ENCODE results near the gene CALD1.

CALD1 gene

GRCh38 chr7:134907639-134908038 is 128.2 kb downstream of the CALD1 start:
- Histone ChIP-seq H3K27me3 (ENCODE audit: insufficient read depth, low read length) (no peaks in the 10 kb centered on the region), H2AFZ (ENCODE audit: low read length) (no peak overlapping the region), H3K36me3 (ENCODE audit: insufficient read depth, low read length) (no peaks in the 10 kb centered on the region), H3K9me2 (ENCODE audit: low read depth, low read length) (no peaks in the 10 kb centered on the region), H3K4me3 (ENCODE audit: low read depth, low read length, poor library complexity, severe bottlenecking) (no peak overlapping the region), H3K4me2 (ENCODE audit: low read length) (no peak overlapping the region), H3F3A (ENCODE audit: insufficient read depth, low read length) (no peaks in the 10 kb centered on the region), H3K79me2 (ENCODE audit: insufficient read depth, low read length) (no peaks in the 10 kb centered on the region), H3K9ac (ENCODE audit: low read length) (no peak overlapping the region), H3K9me3 (ENCODE audit: low read length) (no peaks in the 10 kb centered on the region), H3K4me1 (ENCODE audit: insufficient read depth, low read length, severe bottlenecking) (no peaks in the 10 kb centered on the region), H3K27ac (ENCODE audit: low read depth, low read length, poor library complexity, severe bottlenecking) (no peak overlapping the region), H4K20me1 (ENCODE audit: insufficient read depth, low read length) (no peaks in the 10 kb centered on the region)
- TF ChIP-seq, protein P1, sequence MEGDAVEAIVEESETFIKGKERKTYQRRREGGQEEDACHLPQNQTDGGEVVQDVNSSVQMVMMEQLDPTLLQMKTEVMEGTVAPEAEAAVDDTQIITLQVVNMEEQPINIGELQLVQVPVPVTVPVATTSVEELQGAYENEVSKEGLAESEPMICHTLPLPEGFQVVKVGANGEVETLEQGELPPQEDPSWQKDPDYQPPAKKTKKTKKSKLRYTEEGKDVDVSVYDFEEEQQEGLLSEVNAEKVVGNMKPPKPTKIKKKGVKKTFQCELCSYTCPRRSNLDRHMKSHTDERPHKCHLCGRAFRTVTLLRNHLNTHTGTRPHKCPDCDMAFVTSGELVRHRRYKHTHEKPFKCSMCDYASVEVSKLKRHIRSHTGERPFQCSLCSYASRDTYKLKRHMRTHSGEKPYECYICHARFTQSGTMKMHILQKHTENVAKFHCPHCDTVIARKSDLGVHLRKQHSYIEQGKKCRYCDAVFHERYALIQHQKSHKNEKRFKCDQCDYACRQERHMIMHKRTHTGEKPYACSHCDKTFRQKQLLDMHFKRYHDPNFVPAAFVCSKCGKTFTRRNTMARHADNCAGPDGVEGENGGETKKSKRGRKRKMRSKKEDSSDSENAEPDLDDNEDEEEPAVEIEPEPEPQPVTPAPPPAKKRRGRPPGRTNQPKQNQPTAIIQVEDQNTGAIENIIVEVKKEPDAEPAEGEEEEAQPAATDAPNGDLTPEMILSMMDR (IDR thresholded peaks at IDR 0.05; ENCODE audit: low read length) = no peak
- TF ChIP-seq EZH2 (IDR thresholded peaks at IDR 0.05; ENCODE audit: borderline replicate concordance, low read length) = no peak

DNA sequence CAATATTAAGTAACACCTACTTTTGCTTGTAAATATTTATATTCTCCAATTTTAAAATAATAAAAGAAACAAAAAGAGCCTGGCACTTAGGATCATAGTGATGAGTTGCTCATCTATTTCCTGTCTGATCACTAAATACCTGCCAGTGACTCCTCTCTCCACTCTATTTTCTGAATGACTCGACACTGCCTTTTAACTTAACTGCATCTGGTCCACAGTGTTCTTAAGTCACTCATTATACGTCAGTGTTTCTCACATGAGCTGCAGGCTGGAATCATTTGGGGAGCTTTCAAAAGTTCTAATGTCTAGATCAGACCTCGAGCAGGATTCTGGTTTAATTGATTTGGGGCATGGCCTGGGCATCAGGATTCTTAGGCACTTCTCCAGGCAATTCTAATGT is 128.9 kb downstream of the CALD1 start:
- Histone ChIP-seq H3K9ac (ENCODE audit: low read length) (no peak overlapping the region), H3K27ac (ENCODE audit: low read depth, low read length, poor library complexity, severe bottlenecking) (no peak overlapping the region), H3F3A (ENCODE audit: insufficient read depth, low read length) (no peaks in the 10 kb centered on the region), H3K4me1 (ENCODE audit: insufficient read depth, low read length, severe bottlenecking) (no peaks in the 10 kb centered on the region), H4K20me1 (ENCODE audit: insufficient read depth, low read length) (no peaks in the 10 kb centered on the region), H2AFZ (ENCODE audit: low read length) (no peak overlapping the region), H3K79me2 (ENCODE audit: insufficient read depth, low read length) (no peaks in the 10 kb centered on the region), H3K9me3 (ENCODE audit: low read length) (no peaks in the 10 kb centered on the region), H3K4me3 (ENCODE audit: low read depth, low read length, poor library complexity, severe bottlenecking) (no peak overlapping the region), H3K27me3 (ENCODE audit: insufficient read depth, low read length) (no peaks in the 10 kb centered on the region), H3K9me2 (ENCODE audit: low read depth, low read length) (no peaks in the 10 kb centered on the region), H3K36me3 (ENCODE audit: insufficient read depth, low read length) (no peaks in the 10 kb centered on the region), H3K4me2 (ENCODE audit: low read length) (no peak overlapping the region)
- TF ChIP-seq, protein P1 (IDR thresholded peaks at IDR 0.05; ENCODE audit: low read length) = no peak
- no peak for TF ChIP-seq EZH2 (IDR thresholded peaks at IDR 0.05; ENCODE audit: borderline replicate concordance, low read length)

- Histone ChIP-seq H3K4me2 (ENCODE audit: low read length) (no peak overlapping the region), H3K36me3 (ENCODE audit: insufficient read depth, low read length) (no peaks in the 10 kb centered on the region), H3K4me1 (ENCODE audit: insufficient read depth, low read length, severe bottlenecking) (no peaks in the 10 kb centered on the region), H3K4me3 (ENCODE audit: low read depth, low read length, poor library complexity, severe bottlenecking) (no peak overlapping the region), H4K20me1 (ENCODE audit: insufficient read depth, low read length) (no peaks in the 10 kb centered on the region), H3K27ac (ENCODE audit: low read depth, low read length, poor library complexity, severe bottlenecking) (no peak overlapping the region), H2AFZ (ENCODE audit: low read length) (no peak overlapping the region), H3F3A (ENCODE audit: insufficient read depth, low read length) (no peaks in the 10 kb centered on the region), H3K9me3 (ENCODE audit: low read length) (no peaks in the 10 kb centered on the region), H3K27me3 (ENCODE audit: insufficient read depth, low read length) (no peaks in the 10 kb centered on the region), H3K9me2 (ENCODE audit: low read depth, low read length) (no peaks in the 10 kb centered on the region), H3K9ac (ENCODE audit: low read length) (no peak overlapping the region), H3K79me2 (ENCODE audit: insufficient read depth, low read length) (no peaks in the 10 kb centered on the region)
- TF ChIP-seq EZH2 (IDR thresholded peaks at IDR 0.05; ENCODE audit: borderline replicate concordance, low read length) = no peak
- TF ChIP-seq, protein P1 (IDR thresholded peaks at IDR 0.05; ENCODE audit: low read length) = no peak
Observed at GRCh38 chr7:134910214-134910890, 130.9 kb downstream of the CALD1 start.

Measured in OCI-LY1 (cell line).